ENCODE results near the gene SLC45A3. TPM values are rescaled to one million over a fixed set of nuclear protein-coding genes. Genes with fewer than 3 reads are reported as not detected.
"Not testable (repeated sequence)": the region's sequence is repeated elsewhere in the genome, so short reads cannot be mapped to it uniquely, and the experiment has no call there.

The SLC45A3 gene, protein sequence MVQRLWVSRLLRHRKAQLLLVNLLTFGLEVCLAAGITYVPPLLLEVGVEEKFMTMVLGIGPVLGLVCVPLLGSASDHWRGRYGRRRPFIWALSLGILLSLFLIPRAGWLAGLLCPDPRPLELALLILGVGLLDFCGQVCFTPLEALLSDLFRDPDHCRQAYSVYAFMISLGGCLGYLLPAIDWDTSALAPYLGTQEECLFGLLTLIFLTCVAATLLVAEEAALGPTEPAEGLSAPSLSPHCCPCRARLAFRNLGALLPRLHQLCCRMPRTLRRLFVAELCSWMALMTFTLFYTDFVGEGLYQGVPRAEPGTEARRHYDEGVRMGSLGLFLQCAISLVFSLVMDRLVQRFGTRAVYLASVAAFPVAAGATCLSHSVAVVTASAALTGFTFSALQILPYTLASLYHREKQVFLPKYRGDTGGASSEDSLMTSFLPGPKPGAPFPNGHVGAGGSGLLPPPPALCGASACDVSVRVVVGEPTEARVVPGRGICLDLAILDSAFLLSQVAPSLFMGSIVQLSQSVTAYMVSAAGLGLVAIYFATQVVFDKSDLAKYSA
- total RNA-seq, result 1.2 TPM

DNA sequence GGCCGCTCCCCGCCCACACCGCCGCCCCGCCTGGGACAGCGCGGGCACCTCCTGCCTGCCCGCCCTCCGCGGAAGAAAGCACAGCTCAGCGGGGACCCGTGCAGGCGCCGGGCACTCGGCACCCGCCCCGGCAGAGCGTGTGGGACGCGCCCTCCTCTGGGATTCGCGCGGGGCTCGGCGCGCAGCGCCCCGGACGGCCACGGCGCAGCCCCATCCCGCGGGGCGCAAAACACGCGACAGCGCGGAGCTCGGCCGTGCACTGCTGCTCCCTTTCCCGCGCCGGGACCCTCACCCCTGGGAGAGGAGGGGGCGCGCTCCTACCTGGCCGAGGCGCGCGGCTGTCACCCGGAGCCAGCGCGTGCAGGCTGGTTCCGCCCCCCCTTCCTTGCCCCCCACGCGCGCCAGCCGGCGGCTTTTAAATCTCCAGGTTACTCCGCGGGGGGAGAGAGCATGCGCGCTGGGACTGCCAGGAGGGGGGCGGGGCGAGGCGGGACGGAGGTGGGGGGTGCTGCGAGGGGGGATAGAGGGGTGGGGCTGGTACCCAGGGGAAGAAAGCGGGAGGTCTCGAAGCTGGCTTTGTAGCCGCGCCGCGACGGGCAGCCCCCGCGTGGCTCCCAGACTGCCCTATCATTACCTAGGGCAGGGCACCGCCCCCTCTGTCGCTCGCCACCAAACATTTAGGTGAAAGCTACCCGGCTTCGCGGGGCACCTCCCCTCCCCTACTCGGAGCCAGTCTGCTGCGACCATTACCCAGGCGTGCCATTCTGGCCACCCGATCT, at the start of gene SLC45A3:
Gene SLC45A3 (minus strand): TSS at position 437 of the 779 bp plus-strand sequence. CDS start 15,853 bp downstream, outside the sequence.
- ATAC-seq, result peak; percentile 45

DNA sequence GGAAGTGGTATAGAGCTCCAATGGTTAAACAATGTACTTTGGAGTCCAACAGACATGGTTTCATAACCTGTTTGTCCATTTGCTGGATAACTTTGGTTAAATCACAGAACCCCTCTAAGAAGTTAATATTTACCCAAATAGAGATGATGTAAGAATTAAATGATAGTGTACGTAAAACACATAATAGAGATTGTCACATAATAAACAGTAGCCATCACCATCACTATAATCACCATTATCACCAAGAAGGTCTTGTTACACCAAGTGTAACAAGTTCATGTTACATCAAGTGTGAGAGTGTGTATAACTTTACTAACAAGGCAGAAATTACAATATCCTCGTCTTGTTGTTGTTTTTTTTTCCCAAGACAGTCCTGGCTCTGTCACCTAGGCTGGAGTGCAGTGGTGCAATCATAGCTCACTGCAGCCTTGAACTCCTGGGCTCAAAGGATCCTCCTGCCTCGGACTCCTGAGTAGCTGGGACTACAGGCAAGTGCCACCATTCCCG, 46.4 kb upstream of the SLC45A3 start:
- ATAC-seq, result no peak

DNA sequence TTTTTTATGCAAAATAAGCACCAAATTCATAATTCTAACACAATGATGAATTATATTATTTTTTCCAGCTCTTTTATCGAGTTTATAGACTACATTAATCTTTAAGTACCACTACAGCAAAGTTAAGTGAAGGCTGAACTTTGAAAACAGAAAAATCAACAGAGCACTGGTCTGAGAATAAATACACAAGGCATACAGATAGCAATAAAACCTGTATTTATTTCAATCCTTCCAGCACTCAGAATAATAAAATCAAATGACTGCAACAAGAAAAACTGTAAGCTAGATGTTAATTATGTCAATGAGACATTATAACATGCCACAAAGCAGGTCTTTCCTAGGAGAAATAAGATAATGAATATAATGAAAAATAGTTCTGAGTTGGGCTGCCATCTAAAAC, 45.2 kb upstream of the SLC45A3 start:
- no peak for ATAC-seq

DNA sequence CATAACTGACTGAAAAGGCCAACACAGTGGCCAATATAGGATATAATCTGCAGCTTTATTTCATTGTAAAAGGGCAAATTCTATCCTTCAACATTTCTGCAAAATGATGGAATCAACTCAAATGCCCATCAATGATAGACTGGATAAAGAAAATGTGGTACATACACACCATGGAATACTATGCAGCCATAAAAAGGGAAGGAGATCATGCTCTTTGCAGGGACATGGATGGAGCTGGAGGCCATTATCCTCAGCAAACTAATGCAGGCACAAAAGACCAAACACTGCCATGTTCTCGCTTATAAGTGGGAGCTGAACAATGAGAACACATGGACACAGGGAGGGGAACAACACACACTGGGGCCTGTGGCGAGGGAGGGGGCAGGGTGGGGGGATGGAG, 40.4 kb upstream of the SLC45A3 start:
- ATAC-seq, result not testable (repeated sequence)

DNA sequence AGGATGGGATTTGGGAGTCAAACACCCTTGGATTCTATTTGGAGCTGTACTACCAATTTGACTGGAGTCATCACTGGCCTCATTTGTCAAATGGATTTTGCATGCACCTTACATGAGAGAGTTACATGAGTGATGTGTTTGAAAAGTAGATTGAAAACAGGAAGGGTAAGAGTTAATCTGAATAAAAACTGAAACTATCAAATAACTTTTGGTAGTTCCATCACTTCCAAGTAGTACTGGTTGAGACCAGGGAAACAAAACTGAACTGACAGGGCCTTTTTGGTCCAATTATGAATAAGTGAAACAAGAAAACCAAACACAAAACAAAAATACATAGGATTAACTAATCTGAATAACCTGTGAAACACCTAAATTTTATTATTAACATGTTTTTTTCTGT, 39.5 kb upstream of the SLC45A3 start:
- ATAC-seq, result no peak

DNA sequence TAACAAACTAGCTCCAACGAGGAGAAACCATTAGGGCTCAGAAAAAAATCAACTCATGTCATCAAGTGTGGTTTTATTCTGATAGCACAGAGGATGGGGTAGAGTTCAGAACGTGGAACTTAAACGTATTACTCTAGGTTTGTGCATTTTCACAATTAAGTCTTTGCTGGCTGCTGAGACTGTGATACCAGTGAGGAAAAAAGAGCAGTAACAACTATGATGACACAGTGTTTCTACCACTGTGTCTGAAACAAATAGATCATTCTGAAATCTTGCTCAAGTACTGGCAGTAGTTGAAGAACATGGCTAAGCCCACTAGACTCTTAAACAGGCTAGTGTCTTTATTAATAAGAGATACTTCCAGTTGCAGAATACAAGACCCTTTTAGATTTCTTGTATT, 38.7 kb upstream of the SLC45A3 start:
- no peak for ATAC-seq

DNA sequence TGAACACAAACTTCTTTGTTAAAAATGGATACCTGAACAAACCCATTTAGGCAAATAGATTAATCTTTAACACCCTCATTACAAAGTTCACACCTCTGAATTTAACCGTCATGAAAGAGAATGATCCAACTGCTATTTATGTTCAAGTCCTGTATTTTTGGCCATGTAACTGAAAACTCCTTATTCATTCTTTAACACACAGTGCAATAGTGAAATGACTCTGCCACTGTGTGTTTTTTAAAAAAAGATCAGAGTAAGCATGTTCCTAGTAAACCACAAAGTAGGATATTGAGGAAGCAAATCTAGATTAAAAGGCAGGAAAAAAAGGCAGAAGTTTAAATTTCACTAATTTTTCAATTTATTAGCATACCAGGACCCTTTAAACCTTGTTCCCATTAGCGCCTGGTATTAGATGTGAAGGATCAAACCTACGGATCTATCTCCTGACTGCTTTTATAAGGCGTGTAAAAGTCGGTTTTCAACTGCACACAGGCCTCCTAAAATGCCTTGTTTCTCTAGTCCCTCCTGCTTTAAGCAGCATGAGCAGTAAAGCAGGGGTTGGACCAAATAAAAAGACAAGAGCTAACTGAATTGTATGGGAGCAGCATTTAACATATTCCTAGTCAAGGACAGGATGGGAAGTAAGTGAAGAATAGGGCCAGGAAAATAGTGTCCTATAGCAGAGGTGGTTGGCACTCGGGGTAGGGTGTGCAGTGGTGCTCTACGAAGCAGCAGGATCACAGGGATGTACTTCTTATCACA, 36.2 kb upstream of the SLC45A3 start:
- no peak for ATAC-seq

DNA sequence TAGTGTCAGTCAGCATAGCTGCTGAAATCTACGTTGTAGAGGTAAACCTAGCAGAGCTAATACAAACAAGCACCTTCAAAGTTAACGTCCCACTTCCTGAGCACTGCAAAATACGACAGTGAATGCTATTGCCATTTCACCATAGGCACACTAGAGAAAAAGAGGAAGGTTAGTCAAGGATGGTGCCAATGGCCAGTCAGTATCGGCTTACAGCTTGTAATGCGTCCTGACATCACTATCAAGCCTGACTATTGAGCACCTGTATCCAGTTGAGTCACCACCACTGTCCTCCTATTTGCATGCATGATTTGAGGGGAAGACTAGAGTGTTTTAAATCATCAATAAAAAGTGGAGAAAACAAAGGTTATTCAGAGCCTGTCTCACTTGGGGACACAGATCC, 35.3 kb upstream of the SLC45A3 start:
- no peak for ATAC-seq

DNA sequence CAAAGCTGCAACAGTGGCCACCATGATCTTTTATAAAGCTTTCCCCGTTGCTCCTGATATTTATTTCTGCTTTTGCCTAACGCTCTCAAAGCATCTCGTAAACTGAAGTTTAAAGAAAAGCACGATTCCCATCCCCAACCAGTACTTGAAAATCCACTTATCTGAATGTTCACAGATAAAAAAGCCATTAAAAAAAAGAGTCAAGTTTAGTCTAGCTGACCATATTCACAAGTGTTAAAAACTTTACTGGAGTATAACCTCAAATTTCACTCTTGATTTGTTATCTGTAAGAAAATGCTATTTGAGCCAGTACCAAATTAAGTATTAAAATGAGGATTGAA, 34.6 kb upstream of the SLC45A3 start:
- ATAC-seq, result no peak

DNA sequence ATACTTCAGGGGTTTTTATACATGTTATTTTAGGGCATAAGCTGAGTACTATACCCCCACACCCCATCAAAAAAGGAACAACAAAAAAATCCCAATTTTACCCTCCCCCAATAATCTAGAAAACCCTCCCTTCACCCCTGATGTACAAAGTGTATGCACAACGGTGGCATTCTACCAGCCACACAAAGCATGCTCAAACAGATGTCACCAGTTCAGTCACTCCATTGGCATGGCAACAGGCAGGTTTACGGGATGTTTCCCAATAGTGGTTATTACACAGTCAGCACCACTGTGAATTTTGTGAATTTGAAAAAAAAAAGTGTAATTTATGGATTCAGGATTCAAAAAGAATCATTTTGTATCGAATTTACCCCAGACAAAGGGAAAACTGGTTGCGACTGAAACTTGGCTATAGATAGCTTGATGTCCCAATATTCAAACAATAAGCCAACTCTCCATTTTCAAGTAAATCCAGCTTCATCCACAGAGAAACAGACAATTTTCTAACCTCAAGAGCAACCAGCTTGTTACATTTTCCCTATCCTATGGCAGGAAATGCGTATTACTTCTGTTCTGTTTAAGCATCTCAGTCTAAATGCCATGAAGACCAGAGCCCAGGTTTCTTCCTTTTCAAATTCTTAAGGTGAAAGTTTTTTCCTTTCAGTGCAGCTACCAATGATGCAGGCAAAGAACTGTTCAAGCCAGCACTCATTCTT, 34.0 kb upstream of the SLC45A3 start:
- ATAC-seq, result peak; percentile 36

DNA sequence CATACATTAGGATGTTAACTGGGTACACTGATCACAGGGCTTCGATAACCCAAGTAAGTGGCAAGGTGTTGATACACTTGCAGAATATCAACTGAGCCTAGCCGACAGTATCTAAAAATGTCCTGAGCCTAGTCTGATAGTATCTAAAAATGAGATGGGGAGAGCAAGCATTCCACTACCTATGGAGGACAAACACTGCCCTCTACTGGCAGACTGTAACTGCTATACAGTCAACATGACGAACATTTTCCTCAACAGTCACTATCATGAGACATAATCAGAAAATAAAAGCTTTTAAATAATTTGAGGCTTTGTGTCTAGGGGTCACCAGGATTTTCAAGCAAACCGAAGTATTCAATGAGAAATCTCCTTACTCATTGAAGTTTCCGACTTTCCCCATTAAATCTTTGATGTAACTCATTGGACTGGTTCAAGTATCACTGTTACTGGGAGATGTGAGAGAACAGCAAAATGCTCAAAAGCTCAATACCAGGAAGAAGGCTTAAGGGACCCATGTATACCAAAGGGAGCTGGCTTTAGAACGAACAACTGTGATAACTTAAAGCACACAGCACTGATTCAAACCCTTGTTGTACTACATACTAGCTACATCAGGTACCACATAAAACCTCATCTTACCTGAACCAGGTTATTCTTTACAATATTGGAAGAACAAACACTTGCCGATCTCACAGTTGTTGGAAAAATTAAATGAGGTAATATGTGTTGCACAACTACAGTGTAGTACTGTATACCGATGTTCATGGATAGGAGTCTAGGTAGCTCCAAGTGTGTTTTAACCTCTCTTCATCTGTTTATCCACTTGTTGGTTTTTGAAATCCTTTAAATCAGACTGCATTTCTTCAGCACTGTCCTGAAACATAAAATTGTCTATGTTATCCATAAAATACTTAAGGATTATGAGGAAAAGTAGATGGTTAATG, 31.1 kb upstream of the SLC45A3 start:
- ATAC-seq, result peak; percentile 85

DNA sequence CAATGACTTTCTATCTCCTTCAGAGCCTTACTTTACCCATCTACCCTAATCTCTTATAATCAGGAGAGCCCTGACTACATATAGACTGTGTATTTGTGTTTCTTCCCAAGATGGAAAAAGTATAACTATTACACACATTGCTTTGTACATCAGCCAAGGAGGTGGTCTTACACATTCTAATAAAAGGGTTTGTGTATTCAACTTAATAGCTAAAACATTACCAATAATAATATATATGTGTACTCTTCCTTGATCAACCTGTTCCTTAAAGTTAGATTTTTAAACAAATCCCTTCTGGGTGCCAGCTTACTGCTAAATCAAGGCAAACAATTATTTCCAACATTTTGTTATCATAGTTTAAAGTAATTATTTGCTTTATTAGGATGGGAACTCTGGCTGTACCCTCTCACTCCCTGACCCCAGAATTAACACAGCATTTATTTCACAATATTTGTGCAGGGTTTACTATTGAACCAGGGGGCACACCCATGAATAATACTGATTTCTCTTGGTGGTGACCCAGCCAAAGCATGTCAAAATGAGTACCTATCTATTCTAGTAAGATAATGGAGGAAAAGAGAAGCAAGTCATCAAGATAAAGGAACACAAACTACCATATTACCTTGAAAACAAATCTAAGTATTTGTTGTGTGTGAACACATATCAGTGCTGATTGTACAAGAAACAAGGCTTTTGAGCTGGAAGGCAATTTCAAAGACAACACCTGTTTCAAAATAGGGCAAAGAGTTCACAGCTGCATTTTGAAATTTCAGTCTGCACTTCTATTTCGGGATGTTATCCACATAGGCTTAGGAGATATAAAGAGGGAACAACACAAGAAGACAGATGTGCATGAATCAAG, 30.1 kb upstream of the SLC45A3 start:
- no peak for ATAC-seq

DNA sequence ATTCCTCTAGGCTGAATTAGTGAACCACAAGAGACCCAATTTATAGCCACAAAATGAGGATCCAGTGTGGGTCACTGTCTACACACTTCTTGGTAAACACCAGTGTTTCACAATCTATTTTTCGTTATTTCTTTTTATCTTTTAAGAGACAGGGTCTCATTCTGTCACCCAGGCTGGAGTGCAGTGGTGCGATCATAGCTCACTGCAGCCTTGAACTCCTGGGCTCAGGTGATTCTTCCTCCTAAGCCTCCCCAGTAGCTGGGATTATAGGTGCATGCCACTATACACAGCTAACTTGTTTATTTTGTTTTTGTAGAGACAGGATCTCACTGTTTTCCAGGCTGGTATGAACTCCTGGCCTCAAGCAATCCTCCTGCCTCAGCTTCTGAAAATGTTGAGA, 29.3 kb upstream of the SLC45A3 start:
- ATAC-seq, result no peak

DNA sequence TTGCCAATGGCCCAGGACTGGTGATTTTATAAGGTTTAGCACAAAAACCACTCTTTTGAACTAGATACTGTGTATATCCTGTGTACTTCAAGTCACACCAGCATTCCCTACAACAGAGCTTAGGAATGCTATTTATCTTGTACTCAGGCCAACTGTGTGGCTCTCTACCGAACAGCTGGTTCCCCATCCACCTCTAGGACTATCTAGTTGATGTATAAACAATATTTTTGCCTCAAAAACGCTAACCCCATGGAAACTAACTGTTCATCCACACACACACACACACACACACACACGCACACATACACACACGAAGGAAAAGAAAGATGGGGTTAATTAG, 28.7 kb upstream of the SLC45A3 start:
- ATAC-seq, result no peak

DNA sequence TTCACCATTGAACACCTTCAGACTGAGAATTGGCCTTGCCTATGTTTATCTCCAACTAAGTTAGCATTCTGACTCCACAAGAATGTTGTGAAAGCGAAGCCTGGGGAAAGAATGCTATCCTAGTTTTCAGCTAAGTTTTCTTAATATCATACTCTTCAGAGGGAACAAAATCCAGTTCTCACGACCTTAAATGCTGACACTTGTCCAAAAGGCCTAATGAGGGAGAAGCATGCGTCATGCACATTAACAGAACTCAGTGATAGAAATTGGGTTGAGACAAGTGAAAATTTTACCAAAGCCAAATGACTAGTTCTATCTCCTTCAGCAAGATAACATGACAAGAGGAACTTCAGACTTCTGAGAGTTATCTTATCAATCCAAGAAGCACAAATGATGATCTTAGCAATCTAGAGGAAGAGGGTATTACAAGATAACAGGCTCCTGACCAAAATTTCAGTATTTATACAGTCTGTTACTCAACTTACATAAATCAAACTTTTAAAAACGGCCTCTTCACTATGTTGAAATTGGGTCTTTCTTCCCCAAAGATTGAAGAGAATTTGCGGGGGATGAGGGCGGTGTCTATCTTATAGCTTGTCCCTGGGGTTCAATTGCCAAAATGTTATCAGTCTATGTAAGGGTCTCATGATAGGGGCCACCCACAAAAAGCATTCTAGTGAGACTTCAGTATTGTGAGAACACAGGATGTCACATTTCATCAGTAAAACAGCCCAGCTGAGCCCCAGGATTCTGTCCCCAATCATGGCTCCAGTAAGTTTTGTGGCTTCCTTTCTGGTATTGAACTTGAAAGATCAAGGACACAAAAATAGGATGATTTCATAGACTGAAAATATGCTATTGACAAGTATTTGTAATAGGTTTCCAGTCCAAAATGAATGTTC, 26.5 kb upstream of the SLC45A3 start:
- ATAC-seq, result no peak

DNA sequence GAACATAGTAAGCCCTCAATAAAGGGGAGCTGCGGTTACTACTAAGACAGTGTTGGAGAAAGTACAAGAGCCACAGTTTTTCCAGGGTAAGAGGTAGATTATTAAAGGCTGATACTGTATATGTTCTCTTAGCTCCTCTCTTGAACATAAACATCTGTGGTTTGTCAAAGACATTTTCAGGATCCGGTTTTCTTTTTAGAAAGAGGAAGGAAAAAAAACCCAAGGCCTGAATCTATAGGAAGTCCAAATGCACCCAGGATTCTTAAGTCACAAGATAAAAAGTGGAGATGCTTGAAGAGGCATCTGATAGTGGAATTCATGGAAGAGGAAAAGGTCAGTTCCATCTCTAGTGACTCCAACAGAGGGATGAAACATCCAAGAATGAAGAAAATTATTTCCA, 24.6 kb upstream of the SLC45A3 start:
- no peak for ATAC-seq

DNA sequence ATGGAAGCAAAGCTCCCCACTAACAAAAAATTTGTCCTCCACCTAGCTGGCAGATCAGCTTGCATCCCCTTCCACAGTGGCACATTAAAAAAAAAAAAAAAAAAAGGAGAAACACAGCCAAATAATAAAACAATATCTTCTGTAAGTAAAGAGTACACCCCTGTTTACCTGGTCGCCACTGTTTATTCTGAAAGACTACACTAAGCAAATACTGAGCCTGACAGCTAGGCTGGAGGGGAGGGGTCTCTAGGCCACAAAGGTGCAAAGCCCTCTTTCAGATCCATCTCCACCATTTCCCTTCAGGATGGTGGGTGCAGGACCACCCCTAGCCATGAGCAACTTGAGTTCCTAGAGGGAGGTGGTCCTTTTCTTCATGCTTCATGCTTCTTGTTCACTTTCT, 22.8 kb upstream of the SLC45A3 start:
- ATAC-seq, result no peak

DNA sequence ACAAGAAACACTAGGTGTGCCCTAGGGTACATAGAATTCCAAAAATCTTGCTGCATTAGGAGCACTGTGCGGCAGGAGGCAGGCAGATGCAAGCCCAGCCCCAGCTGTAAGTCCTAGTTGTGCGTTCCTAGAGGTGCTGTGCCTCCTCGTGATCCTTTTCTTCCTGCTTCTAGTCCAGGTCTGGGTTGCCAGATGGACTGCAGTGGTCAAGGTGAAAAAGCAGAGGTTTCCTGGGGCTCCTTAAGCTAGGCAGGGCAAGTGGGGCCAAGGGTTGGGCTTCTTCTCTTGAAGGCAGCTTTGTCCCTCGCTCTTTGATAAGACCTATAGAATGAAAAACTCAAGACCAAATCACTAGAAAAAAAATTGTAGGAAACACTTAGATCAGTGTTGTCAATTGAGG, 21.6 kb upstream of the SLC45A3 start:
- no peak for ATAC-seq

DNA sequence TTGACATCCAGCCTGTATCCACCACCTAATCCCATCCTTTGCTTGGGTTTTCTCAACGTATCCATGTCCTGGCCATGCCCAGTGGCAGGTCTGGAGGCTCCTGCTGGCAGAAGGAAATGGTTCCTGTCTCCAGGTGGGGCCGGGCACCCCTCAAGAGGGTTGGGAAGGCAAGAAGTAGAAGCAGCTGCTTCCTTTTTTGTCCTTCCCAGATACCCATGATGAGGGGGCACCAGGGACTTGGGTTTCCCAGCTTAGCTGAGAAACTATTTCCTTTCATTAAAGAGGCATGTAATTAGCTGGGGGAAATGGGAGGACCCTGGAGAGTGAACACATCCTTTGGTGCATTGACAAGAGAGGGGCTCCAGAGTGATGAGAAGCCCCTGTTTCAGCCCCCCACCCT, 21.1 kb upstream of the SLC45A3 start:
- peak; percentile 26 for ATAC-seq
